Adrenal gland (tissue), 12 donors: ENCODE results near the gene TNKS1BP1. TPM values are rescaled to one million over a fixed set of nuclear protein-coding genes. Genes with fewer than 3 reads are reported as not detected.

Experiments
- DNase-seq, 7 donors: peaks; one replicate each; pipeline ENCODE4 v3.0.0-alpha.2; 2019 to 2020
- H3K27ac ChIP-seq, 5 donors: fragments of 200-600 bp; sonication (generic) in 4 of 5; 1 replicate in 3 of 5; 2 replicates in 2 of 5; pipeline versions ENCODE4 v1.5.1 to v1.8.0; 2016 to 2020; ENCODE audit warnings: mild to moderate bottlenecking in 1 of 5
- H3K27me3 ChIP-seq: fragments of 200-600 bp; 2 replicates; pipeline ENCODE4 v1.8.0; 2021
- H3K36me3 ChIP-seq, 2 donors: fragments of 200-600 bp; replicated peaks in 1 of 2; 1 replicate in 1 of 2; 2 replicates in 1 of 2; pipeline versions ENCODE4 v1.5.1 to v1.8.0; 2018 to 2022
- H3K4me1 ChIP-seq, 2 donors: fragments of 200-600 bp; replicated peaks in 1 of 2; 1 replicate in 1 of 2; 2 replicates in 1 of 2; pipeline versions ENCODE4 v1.5.1 to v1.8.0; 2018 to 2021
- H3K4me3 ChIP-seq, 4 donors: fragments of 200-600 bp; sonication (generic) in 3 of 4; one replicate each; pipeline ENCODE4 v1.5.1; 2016 to 2018
- H3K9me3 ChIP-seq, 3 donors: fragments of 200-600 bp; sonication (generic) in 1 of 3; replicated peaks in 1 of 3; 1 replicate in 2 of 3; 2 replicates in 1 of 3; pipeline versions ENCODE4 v1.5.1 to v1.8.0; 2016 to 2021
- CTCF ChIP-seq, 6 experiments: fragments of 450-650 bp in 4 of 6; fragments of 200-600 bp in 2 of 6; sonication (generic) in 1 of 6; IDR thresholded peaks; 1 replicate in 5 of 6; 2 replicates in 1 of 6; pipeline versions ENCODE4 v1.5.1 to v1.8.0; 2016 to 2021; ENCODE audit warnings: antibody characterized with exemption in 6 of 6, mild to moderate bottlenecking in 2 of 6, moderate library complexity in 1 of 6
- POLR2A ChIP-seq, 2 donors: fragments of 450-650 bp; IDR thresholded peaks; one replicate each; pipeline ENCODE4 v1.6.1; 2017; ENCODE audit warnings: antibody characterized with exemption in 2 of 2, mild to moderate bottlenecking in 2 of 2, moderate library complexity in 1 of 2
- WGBS, 4 donors: extraction: QIAGEN DNeasy Blood & Tissue Kit in 2 of 4; methylation state at CpG; one replicate each; pipeline versions ENCODE4 v1.1.5 to v1.1.7; 2013 to 2017; 5-methylcytosine and 5-hydroxymethylcytosine counted together
- intact Hi-C, 2 donors: fragments of 100-400 bp; cut with DNase I; formaldehyde crosslinking; loops; one replicate each; pipeline versions ENCODE4 v1.14.1 to v1.15.0; 2022 to 2023
- polyA plus RNA-seq, 3 donors: library from polyadenylated mRNA; stranded (reverse); fragments of 200-250 nt in 2 of 3; fragments of 350-450 nt in 1 of 3; fragmentation: Illumina TruSeq in 1 of 3; extraction: RNeasy Lipid Tissue Mini Kit (QIAGEN cat#74804) in 1 of 3; gene quantifications; one replicate each; pipeline ENCODE4 v1.2.3, GENCODE V29; 2013 to 2014
- total RNA-seq, 9 donors: library from RNA; depleted of rRNA in 4 of 9; stranded (reverse); fragments of >200 nt in 4 of 9; fragments of 120-200 nt in 1 of 9; fragmentation: NEBNext Ultra II Directional in 1 of 9; extraction: Animal tissue kit (Norgen Biotek cat#: 25700) in 1 of 9; gene quantifications; one replicate each; pipeline versions ENCODE4 v1.1.0 to v1.2.4, GENCODE V29; 2013 to 2023
- donor health status: healthy with polysubstance abuse.
- donor health status: Bipolar disorder and iron deficiency.
- donor health status: DM: yes; HTN: yes; CAD: no.
- donor health status: DM: no; HTN: no; CAD: no.
- donor health status: DM: no; HTN: no; CAD: no.
- donor health status: DM: yes; HTN: yes; CAD: no.

TNKS1BP1 gene
- total and polyA plus RNA-seq, 12 donors = 24.5 to 338 (median 140) TPM

- no peak for DNase-seq
Observed at GRCh38 chr11:57343825-57344224, 19.1 kb upstream of the TNKS1BP1 start.

GRCh38 chr11:57342702-57343101 lies 17.9 kb upstream of the TNKS1BP1 start:
- WGBS, 4 donors = 65 to 84% (median 77%) methylated on average over 11 of the region's 11 CpGs

More at GRCh38 chr11:57343825-57344224, 19.1 kb upstream of the TNKS1BP1 start:
- Histone ChIP-seq H3K9me3 (no peaks in the 10 kb centered on the region), H3K27ac (no peak overlapping the region), H3K4me3 (no peak overlapping the region), H3K36me3 (no peaks in the 10 kb centered on the region), H3K27me3 (no peaks in the 10 kb centered on the region), H3K4me1 (no peaks in the 10 kb centered on the region)
- TF ChIP-seq CTCF (IDR thresholded peaks at IDR 0.05) (no peak), POLR2A (IDR thresholded peaks at IDR 0.05) (no peak)
- intact Hi-C loops = loop anchor here (10.0 kb wide), 4 partner anchors 111 to 301 kb away; partner anchors contain the start of gene YPEL4 (in 1 of the 2)
- WGBS, 4 donors = 67 to 78% (median 77%) methylated on average over 7 of the region's 7 CpGs

GRCh38 chr11:57341250-57341808 lies 16.6 kb upstream of the TNKS1BP1 start:
- no peak for TF ChIP-seq CTCF (IDR thresholded peaks at IDR 0.05)
- no peak for TF ChIP-seq POLR2A (IDR thresholded peaks at IDR 0.05)
- no peaks in the 10 kb centered on the region for H3K9me3 ChIP-seq
- intact Hi-C loops = loop anchor here (10.0 kb wide), 4 partner anchors 113 to 303 kb away; partner anchors contain the start of gene YPEL4 (in 1 of the 2)
- 65 to 69% (median 68%) methylated on average over 6 of the region's 6 CpGs for WGBS, 4 donors
- H3K4me3 ChIP-seq = no peak overlapping the region
- H3K4me1 ChIP-seq = peaks cover 0 to 1% of the 10 kb centered on the region in 2 donors
- no peaks in the 10 kb centered on the region for H3K36me3 ChIP-seq
- no peaks in the 10 kb centered on the region for H3K27me3 ChIP-seq
- H3K27ac ChIP-seq = no peak overlapping the region
- no peak for DNase-seq

More at GRCh38 chr11:57342702-57343101, 17.9 kb upstream of the TNKS1BP1 start:
- H3K4me3 ChIP-seq = no peak overlapping the region
- no peak overlapping the region for H3K27ac ChIP-seq
- H3K36me3 ChIP-seq = no peaks in the 10 kb centered on the region
- H3K27me3 ChIP-seq = no peaks in the 10 kb centered on the region
- no peaks in the 10 kb centered on the region for H3K4me1 ChIP-seq
- DNase-seq = no peak
- no peak for TF ChIP-seq CTCF (IDR thresholded peaks at IDR 0.05)
- TF ChIP-seq POLR2A (IDR thresholded peaks at IDR 0.05) = no peak
- H3K9me3 ChIP-seq = no peaks in the 10 kb centered on the region
- intact Hi-C loops = loop anchor here (10.0 kb wide), 4 partner anchors 112 to 302 kb away; partner anchors contain the start of gene YPEL4 (in 1 of the 2)

- peaks cover 0 to 5% of the 10 kb centered on the region in 2 donors for H3K4me1 ChIP-seq
- DNase-seq = peak in 1 of 7 donors; percentile 48
- H3K27me3 ChIP-seq = no peaks in the 10 kb centered on the region
- intact Hi-C loops = loop anchor here (10.0 kb wide), 4 partner anchors 115 to 305 kb away; partner anchors contain the start of gene YPEL4 (in 1 of the 2)
- no peak overlapping the region for H3K4me3 ChIP-seq
- no peaks in the 10 kb centered on the region for H3K36me3 ChIP-seq
- 37 to 39% (median 38%) methylated on average over 11 to 12 of the region's 12 CpGs for WGBS, 4 donors
- H3K9me3 ChIP-seq = no peaks in the 10 kb centered on the region
- peak in 1 of 6 experiments; percentile 11 for TF ChIP-seq CTCF (IDR thresholded peaks at IDR 0.05)
- TF ChIP-seq POLR2A (IDR thresholded peaks at IDR 0.05) = no peak
- no peak overlapping the region for H3K27ac ChIP-seq
Observed at GRCh38 chr11:57340039-57340615, 15.4 kb upstream of the TNKS1BP1 start.
